Mesenchymal stem cell (in vitro differentiated cells and primary cell): ENCODE data around the gene INTS15.

Experiments used
- DNase-seq: peaks from one replicate; pipeline ENCODE4 v3.0.0-alpha.2; 2013
- H2AFZ ChIP-seq: one replicate; pipeline ENCODE4 v1.6.1; 2013; ENCODE audit warnings: low read depth, mild to moderate bottlenecking, control low read depth, inconsistent platforms, low read length, moderate library complexity
- H2AK5ac ChIP-seq: 2 replicates; pipeline ENCODE4 v1.6.1; 2013; ENCODE audit warnings: low read length, moderate library complexity, mild to moderate bottlenecking, inconsistent platforms; ENCODE audit not compliant: severe bottlenecking
- H2BK120ac ChIP-seq: one replicate; pipeline ENCODE4 v1.6.1; 2013; ENCODE audit warnings: low read depth, mild to moderate bottlenecking, inconsistent platforms, low read length, moderate library complexity
- H2BK12ac ChIP-seq, 2 experiments: one replicate each; pipeline ENCODE4 v1.6.1; 2013; ENCODE audit warnings: inconsistent platforms in 2 of 2, low read length in 2 of 2, mild to moderate bottlenecking in 2 of 2, moderate library complexity in 2 of 2, control low read depth in 1 of 2
- H2BK15ac ChIP-seq: one replicate; pipeline ENCODE4 v1.6.1; 2013; ENCODE audit warnings: mild to moderate bottlenecking, low read depth, inconsistent platforms; ENCODE audit not compliant: poor library complexity, severe bottlenecking
- H2BK5ac ChIP-seq: 2 replicates; pipeline ENCODE4 v1.6.1; 2013; ENCODE audit warnings: low read depth, mild to moderate bottlenecking, low read length, control low read depth, inconsistent platforms; ENCODE audit not compliant: poor library complexity, severe bottlenecking
- H3K14ac ChIP-seq, 2 experiments: one replicate each; pipeline ENCODE4 v1.6.1; 2013; ENCODE audit warnings: inconsistent platforms in 2 of 2, low read length in 2 of 2, control low read depth in 1 of 2, mild to moderate bottlenecking in 1 of 2, moderate library complexity in 1 of 2
- H3K18ac ChIP-seq, 2 experiments: one replicate each; pipeline ENCODE4 v1.6.1; 2013; ENCODE audit warnings: inconsistent platforms in 2 of 2, low read length in 2 of 2, control low read depth in 1 of 2, low read depth in 1 of 2, mild to moderate bottlenecking in 1 of 2
- H3K23ac ChIP-seq, 2 experiments: one replicate each; pipeline ENCODE4 v1.6.1; 2013; ENCODE audit warnings: inconsistent platforms in 2 of 2, low read length in 2 of 2, mild to moderate bottlenecking in 2 of 2, moderate library complexity in 2 of 2, control low read depth in 1 of 2
- H3K27ac ChIP-seq: 2 replicates; pipeline ENCODE4 v1.5.1; 2013; ENCODE audit warnings: mild to moderate bottlenecking, moderate library complexity, low read length, control low read depth, inconsistent platforms; ENCODE audit not compliant: poor library complexity, severe bottlenecking
- H3K27me3 ChIP-seq, 2 experiments: 2 replicates each; pipeline versions ENCODE4 v1.6.1 to v1.7.0; 2013; ENCODE audit warnings: low read length in 2 of 2, mild to moderate bottlenecking in 2 of 2, moderate library complexity in 2 of 2, control low read depth in 1 of 2, inconsistent platforms in 1 of 2; ENCODE audit not compliant: control insufficient read depth in 1 of 2, insufficient read depth in 1 of 2
- H3K36me3 ChIP-seq, 2 experiments: 2 replicates each; pipeline versions ENCODE4 v1.6.1 to v1.7.0; 2013; ENCODE audit warnings: low read length in 2 of 2, control low read depth in 1 of 2, inconsistent platforms in 1 of 2, low read depth in 1 of 2, mild to moderate bottlenecking in 1 of 2; ENCODE audit not compliant: insufficient read depth in 2 of 2, control insufficient read depth in 1 of 2
- H3K4ac ChIP-seq, 2 experiments: one replicate each; pipeline ENCODE4 v1.6.1; 2013; ENCODE audit warnings: inconsistent platforms in 2 of 2, low read length in 2 of 2, mild to moderate bottlenecking in 2 of 2, moderate library complexity in 2 of 2, control low read depth in 1 of 2, low read depth in 1 of 2
- H3K4me1 ChIP-seq: 2 replicates; pipeline ENCODE4 v1.6.1; 2013; ENCODE audit warnings: low read depth, low read length, control low read depth; ENCODE audit not compliant: control insufficient read depth, insufficient read depth
- H3K4me2 ChIP-seq: 2 replicates; pipeline ENCODE4 v1.6.1; 2013; ENCODE audit warnings: low read length, mild to moderate bottlenecking, inconsistent platforms; ENCODE audit not compliant: poor library complexity, severe bottlenecking
- H3K4me3 ChIP-seq, 2 experiments: 2 replicates each; pipeline versions ENCODE4 v1.5.1 to v1.7.0; 2013; ENCODE audit warnings: low read length in 2 of 2, mild to moderate bottlenecking in 2 of 2, control low read depth in 1 of 2, low read depth in 1 of 2; ENCODE audit not compliant: insufficient read depth in 1 of 2
- H3K79me1 ChIP-seq: replicated peaks from 2 replicates; pipeline ENCODE4 v1.6.1; 2013; ENCODE audit warnings: mild to moderate bottlenecking, control low read depth, low read length, inconsistent platforms; ENCODE audit not compliant: poor library complexity, severe bottlenecking
- H3K9ac ChIP-seq: 2 replicates; pipeline ENCODE4 v1.7.0; 2013; ENCODE audit warnings: mild to moderate bottlenecking, low read length, moderate library complexity
- H3K9me3 ChIP-seq: 2 replicates; pipeline ENCODE4 v1.7.0; 2013; ENCODE audit warnings: mild to moderate bottlenecking, low read length; ENCODE audit not compliant: control insufficient read depth
- H4K8ac ChIP-seq: one replicate; pipeline ENCODE4 v1.6.1; 2013; ENCODE audit warnings: inconsistent platforms, mild to moderate bottlenecking, low read length, moderate library complexity
- H4K91ac ChIP-seq: one replicate; pipeline ENCODE4 v1.6.1; 2013; ENCODE audit warnings: mild to moderate bottlenecking, low read length, inconsistent platforms
- WGBS: methylation state at CpG from one replicate; pipeline ENCODE4 v1.1.7; 2013; ENCODE audit warnings: mixed read lengths; 5-methylcytosine and 5-hydroxymethylcytosine counted together

INTS15 gene

DNA sequence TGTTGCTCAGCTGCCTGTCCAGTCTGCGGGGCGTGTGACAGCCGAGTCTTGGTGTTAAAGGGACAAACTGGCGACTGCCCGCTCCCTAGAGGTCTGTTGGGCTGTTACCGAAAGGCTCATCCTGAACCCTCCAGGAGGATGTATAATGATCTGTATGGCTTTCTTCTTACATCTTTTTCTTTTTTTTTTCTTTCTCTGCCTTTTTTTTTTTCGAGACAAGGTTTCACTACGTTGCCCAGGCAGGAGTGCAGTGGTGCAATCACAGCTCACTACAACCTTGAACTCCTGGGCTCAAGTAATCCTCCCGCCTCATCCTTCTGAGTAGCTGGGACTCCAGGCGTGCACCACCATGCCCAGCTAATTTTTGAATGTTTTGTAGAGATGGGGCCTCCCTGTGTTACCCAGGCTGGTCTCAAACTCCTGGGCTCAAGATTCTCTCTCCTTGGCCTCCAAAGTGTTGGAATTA, 857 bp downstream of the INTS15 start:
- Histone ChIP-seq H3K79me1 (peaks cover 25% of the 10 kb centered on the region), H2BK120ac (no peak overlapping the region), H3K9ac (peak overlapping the region; percentile 90), H2BK15ac (peak overlapping the region; percentile 23), H4K91ac (peak overlapping the region; percentile 64), H2BK12ac (no peak overlapping the region), H3K4ac (peak overlapping the region in 1 of 2 experiments; percentile 17), H4K8ac (peak overlapping the region; percentile 92), H3K9me3 (no peaks in the 10 kb centered on the region), H3K4me3 (peak overlapping the region; percentile 94 to 96), H3K14ac (peak overlapping the region; percentile 26 to 99), H2AK5ac (no peak overlapping the region), H3K18ac (peak overlapping the region; percentile 82 to 98), H3K27ac (no peak overlapping the region), H2AFZ (peak overlapping the region; percentile 75), H3K36me3 (peaks cover 53 to 55% of the 10 kb centered on the region in 2 experiments), H2BK5ac (no peak overlapping the region), H3K23ac (peak overlapping the region in 1 of 2 experiments; percentile 70), H3K4me1 (peaks cover 8% of the 10 kb centered on the region), H3K27me3 (no peaks in the 10 kb centered on the region), H3K4me2 (peak overlapping the region; percentile 98)
- no peak for DNase-seq
- 29% methylated on average over 6 of the region's 10 CpGs for WGBS

DNA sequence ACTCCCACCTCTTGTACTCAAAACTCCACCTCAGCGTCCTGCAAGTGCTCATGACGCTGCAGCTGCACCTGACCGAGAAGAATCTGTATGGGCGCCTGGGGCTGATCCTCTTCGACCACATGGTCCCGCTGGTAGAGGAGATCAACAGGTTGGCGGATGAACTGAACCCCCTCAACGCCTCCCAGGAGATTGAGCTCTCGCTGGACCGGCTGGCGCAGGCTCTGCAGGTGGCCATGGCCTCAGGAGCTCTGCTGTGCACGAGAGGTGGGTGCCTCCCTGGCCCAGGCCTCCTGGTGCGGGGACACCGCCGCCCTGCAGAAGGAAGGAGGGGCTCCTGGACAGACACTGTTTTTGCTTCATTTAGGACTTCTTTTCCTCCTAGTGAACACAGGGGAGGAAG, 10.3 kb downstream of the INTS15 start:
- DNase-seq: no peak
- Histone ChIP-seq H2BK12ac (no peak overlapping the region), H4K91ac (no peak overlapping the region)

DNA sequence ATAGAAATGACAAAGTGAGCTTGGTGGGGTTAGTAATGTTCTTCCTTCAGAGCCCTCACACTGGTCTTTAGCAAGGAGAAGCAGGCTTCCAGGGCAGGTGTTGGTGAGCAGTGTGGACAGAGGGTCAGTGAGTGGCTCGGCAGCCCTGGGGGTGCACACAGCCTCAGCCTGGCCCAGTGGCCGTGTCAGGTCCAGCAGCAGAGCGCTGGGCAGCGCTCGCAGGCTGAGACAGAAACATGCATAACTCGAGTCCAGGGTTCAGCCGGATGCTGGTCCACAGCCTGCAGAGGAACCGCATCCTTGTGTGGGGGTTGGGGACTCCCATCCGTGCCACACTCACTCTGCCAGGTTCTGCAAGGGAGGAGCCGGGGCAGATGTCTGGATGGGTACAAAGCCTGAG, 14.6 kb downstream of the INTS15 start:
- no peaks in the 10 kb centered on the region for H3K27me3 ChIP-seq
- no peak overlapping the region for H2BK120ac ChIP-seq
- H3K23ac ChIP-seq: no peak overlapping the region
- H3K14ac ChIP-seq: no peak overlapping the region
- H3K9me3 ChIP-seq: no peaks in the 10 kb centered on the region
- peaks cover 27% of the 10 kb centered on the region for H3K79me1 ChIP-seq
- no peak overlapping the region for H3K4me2 ChIP-seq
- no peak overlapping the region for H3K4me3 ChIP-seq
- no peak overlapping the region for H3K27ac ChIP-seq
- no peak overlapping the region for H2BK15ac ChIP-seq
- H3K4me1 ChIP-seq: no peaks in the 10 kb centered on the region
- H3K36me3 ChIP-seq: peaks cover 41 to 73% of the 10 kb centered on the region in 2 experiments
- H4K91ac ChIP-seq: no peak overlapping the region
- no peak overlapping the region for H3K18ac ChIP-seq
- H3K4ac ChIP-seq: no peak overlapping the region
- DNase-seq: no peak
- H4K8ac ChIP-seq: no peak overlapping the region
- H2AFZ ChIP-seq: no peak overlapping the region
- no peak overlapping the region for H2BK12ac ChIP-seq
- no peak overlapping the region for H2AK5ac ChIP-seq
- WGBS: 95% methylated on average over 10 of the region's 10 CpGs
- no peak overlapping the region for H2BK5ac ChIP-seq
- no peak overlapping the region for H3K9ac ChIP-seq

More for the DNA sequence above, 10.3 kb downstream of the INTS15 start:
- Histone ChIP-seq H2AK5ac (no peak overlapping the region), H2BK5ac (no peak overlapping the region), H2AFZ (no peak overlapping the region), H3K79me1 (peaks cover 32% of the 10 kb centered on the region), H3K4me2 (no peak overlapping the region), H3K27ac (no peak overlapping the region), H3K4ac (no peak overlapping the region), H3K4me3 (no peak overlapping the region), H3K18ac (no peak overlapping the region), H3K9ac (no peak overlapping the region), H2BK120ac (no peak overlapping the region), H3K27me3 (no peaks in the 10 kb centered on the region), H3K9me3 (no peaks in the 10 kb centered on the region), H4K8ac (no peak overlapping the region), H3K36me3 (peaks cover 73 to 87% of the 10 kb centered on the region in 2 experiments), H3K23ac (no peak overlapping the region), H3K4me1 (no peaks in the 10 kb centered on the region), H3K14ac (no peak overlapping the region), H2BK15ac (no peak overlapping the region)
- 99% methylated on average over 15 of the region's 15 CpGs for WGBS

DNA sequence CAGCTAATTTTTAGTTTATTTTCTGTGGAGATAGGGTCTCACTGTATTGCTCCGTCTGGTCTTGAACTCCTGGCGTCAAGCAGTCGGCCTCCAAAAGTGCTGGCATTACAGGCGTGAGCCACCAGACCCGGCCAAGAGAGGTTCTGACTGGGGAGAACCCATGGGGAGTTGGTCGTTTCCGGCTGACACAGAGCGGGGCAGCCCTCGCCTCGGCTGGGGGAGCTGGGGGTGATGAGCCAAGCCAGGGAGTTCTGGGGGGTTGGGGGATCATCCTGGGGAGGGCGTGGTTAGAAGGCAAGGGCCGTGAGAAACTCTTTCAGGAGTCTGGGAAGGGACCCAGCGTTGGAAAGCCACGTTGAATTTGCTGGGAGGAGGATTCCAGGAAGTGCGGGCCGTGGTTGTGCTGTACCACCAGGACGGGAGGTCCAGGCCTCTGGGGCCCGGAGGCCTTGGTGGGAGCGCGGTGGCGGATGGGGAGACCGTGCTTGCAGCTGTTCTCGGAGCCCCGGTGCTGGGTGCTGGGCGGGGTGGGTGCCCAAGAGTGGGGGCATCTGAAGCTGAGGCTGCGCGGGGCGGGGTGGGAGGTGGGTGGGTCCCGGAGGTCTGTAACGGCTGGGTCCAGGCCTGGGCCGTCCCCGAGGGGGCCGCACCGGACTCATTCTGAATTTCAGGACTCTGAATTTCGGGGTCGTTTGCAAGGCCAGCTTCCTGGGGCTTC, 17.2 kb downstream of the INTS15 start:
- H2AFZ ChIP-seq: no peak overlapping the region
- no peak overlapping the region for H2AK5ac ChIP-seq
- no peak overlapping the region for H3K14ac ChIP-seq
- no peak overlapping the region for H2BK12ac ChIP-seq
- no peak for DNase-seq
- H3K23ac ChIP-seq: no peak overlapping the region
- peaks cover 23% of the 10 kb centered on the region for H3K79me1 ChIP-seq
- 97% methylated on average over 34 of the region's 36 CpGs for WGBS
- no peak overlapping the region for H4K91ac ChIP-seq
- no peak overlapping the region for H4K8ac ChIP-seq
- H2BK5ac ChIP-seq: no peak overlapping the region
- H3K4me2 ChIP-seq: no peak overlapping the region
- H3K9ac ChIP-seq: no peak overlapping the region
- no peak overlapping the region for H3K18ac ChIP-seq
- no peaks in the 10 kb centered on the region for H3K9me3 ChIP-seq
- H3K4me3 ChIP-seq: no peak overlapping the region
- peaks cover 21 to 52% of the 10 kb centered on the region in 2 experiments for H3K36me3 ChIP-seq
- no peak overlapping the region for H3K4ac ChIP-seq
- no peak overlapping the region for H2BK120ac ChIP-seq
- H3K27ac ChIP-seq: no peak overlapping the region
- no peaks in the 10 kb centered on the region for H3K4me1 ChIP-seq
- H3K27me3 ChIP-seq: no peaks in the 10 kb centered on the region
- H2BK15ac ChIP-seq: no peak overlapping the region
